ENCODE measurements around the gene ANKUB1. TPM values are rescaled to one million over a fixed set of nuclear protein-coding genes. Genes with fewer than 3 reads are reported as not detected.

Gene ANKUB1
- total and polyA plus RNA-seq, 7 donors = not detected

DNA sequence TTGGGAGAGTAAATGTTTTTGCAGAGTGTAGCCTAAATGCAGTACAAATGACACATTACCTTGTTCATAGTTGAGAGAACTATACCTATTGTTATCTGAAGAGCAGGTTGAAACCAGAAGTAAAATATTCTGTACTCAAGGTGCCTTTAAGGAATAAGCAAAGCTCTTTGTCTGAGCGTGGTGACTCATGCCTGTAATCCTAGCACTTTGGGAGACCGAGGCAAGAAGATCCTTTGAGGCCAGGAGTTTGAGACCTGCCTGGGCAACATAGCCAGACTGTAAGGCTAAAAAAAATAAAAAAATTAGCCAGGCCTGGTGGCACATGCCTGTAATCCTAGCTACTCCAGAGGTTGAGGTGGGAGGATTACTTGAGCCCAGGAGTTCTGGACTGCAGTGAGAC, 18.5 kb upstream of the ANKUB1 start:
- H3K36me3 ChIP-seq = no peaks in the 10 kb centered on the region
- no peaks in the 10 kb centered on the region for H3K9me3 ChIP-seq
- peaks cover 0 to 37% (median 27%) of the 10 kb centered on the region in 4 donors for H3K4me1 ChIP-seq
- no peak overlapping the region for H3K27ac ChIP-seq
- intact Hi-C loops (cut with DNase I) = loop anchor here (5.0 kb wide), 4 partner anchors 59 to 859 kb away; partner anchors contain the start of genes COMMD2 and WWTR1
- 85 to 87% methylated on average over 2 of the region's 2 CpGs for WGBS, 2 donors
- DNase-seq = no peak
- H3K27me3 ChIP-seq = no peaks in the 10 kb centered on the region
- no peak overlapping the region for H3K4me3 ChIP-seq
- TF ChIP-seq POLR2A (IDR thresholded peaks at IDR 0.05) (no peak), POLR2AphosphoS5 (IDR thresholded peaks at IDR 0.05) (no peak), EP300 (IDR thresholded peaks at IDR 0.05) (no peak)
- TF ChIP-seq, protein P1, sequence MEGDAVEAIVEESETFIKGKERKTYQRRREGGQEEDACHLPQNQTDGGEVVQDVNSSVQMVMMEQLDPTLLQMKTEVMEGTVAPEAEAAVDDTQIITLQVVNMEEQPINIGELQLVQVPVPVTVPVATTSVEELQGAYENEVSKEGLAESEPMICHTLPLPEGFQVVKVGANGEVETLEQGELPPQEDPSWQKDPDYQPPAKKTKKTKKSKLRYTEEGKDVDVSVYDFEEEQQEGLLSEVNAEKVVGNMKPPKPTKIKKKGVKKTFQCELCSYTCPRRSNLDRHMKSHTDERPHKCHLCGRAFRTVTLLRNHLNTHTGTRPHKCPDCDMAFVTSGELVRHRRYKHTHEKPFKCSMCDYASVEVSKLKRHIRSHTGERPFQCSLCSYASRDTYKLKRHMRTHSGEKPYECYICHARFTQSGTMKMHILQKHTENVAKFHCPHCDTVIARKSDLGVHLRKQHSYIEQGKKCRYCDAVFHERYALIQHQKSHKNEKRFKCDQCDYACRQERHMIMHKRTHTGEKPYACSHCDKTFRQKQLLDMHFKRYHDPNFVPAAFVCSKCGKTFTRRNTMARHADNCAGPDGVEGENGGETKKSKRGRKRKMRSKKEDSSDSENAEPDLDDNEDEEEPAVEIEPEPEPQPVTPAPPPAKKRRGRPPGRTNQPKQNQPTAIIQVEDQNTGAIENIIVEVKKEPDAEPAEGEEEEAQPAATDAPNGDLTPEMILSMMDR (IDR thresholded peaks at IDR 0.05) = no peak

DNA sequence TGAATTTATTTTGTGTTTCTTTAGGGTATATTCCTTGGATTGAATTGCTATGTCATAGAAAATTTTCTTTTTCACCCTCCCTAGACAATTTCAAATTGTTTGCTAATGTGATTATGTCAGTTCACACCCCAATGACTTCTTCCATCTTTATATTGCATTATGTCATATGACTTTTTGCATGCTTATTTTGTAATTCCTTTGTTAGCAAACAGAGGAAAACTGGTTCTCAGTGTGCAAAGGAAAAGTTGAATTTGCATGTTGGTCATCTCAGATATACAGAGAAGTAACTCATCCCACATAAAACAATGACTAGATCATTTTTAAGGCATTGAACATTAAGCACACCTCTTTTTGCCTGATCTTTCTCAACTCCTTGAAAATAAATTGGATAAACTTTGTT, 17.3 kb upstream of the ANKUB1 start:
- H3K27ac ChIP-seq = no peak overlapping the region
- H3K4me3 ChIP-seq = no peak overlapping the region
- H3K9me3 ChIP-seq = no peaks in the 10 kb centered on the region
- TF ChIP-seq EP300 (IDR thresholded peaks at IDR 0.05) = no peak
- no peak for TF ChIP-seq POLR2AphosphoS5 (IDR thresholded peaks at IDR 0.05)
- TF ChIP-seq POLR2A (IDR thresholded peaks at IDR 0.05) = no peak
- TF ChIP-seq, protein P1 (IDR thresholded peaks at IDR 0.05) = no peak
- peaks cover 0 to 26% (median 16%) of the 10 kb centered on the region in 4 donors for H3K4me1 ChIP-seq
- no peak for DNase-seq
- no peaks in the 10 kb centered on the region for H3K36me3 ChIP-seq
- H3K27me3 ChIP-seq = no peaks in the 10 kb centered on the region
- intact Hi-C loops (cut with DNase I) = loop anchor here (5.0 kb wide), 5 partner anchors 37 to 857 kb away; partner anchors contain the start of genes COMMD2 and WWTR1

DNA sequence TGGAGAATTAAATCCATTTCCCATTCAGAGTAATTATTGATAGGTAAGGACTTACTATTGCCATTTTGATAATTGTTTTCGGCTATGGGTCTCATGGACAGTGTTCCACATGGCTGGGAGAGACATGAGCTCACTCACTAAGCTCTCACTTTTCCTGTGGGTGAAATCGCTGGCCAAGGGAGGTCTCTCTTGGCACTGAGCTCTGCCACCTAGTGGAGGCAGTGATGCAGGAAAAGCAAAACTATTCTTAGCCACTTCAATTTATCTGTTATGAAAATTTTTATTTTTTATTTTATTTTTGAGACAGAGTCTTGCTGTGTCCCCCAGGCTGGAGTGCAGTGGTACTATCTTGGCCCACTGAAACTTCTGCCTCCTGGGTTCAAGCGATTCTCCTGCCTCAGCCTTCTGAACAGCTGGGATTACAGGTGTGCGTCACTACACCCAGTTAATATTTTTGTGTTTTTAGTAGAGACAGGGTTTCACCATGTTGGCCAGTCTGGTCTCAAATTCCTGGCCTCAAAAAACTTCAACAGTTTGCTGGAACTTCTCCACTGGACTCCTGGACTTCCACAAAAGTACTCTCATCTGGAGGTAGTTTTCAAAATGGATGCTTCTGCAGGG, 16.0 kb upstream of the ANKUB1 start:
- Histone ChIP-seq H3K27ac (no peak overlapping the region), H3K4me3 (no peak overlapping the region), H3K4me1 (peaks cover 0 to 17% (median 8%) of the 10 kb centered on the region in 4 donors), H3K27me3 (no peaks in the 10 kb centered on the region), H3K36me3 (no peaks in the 10 kb centered on the region), H3K9me3 (no peaks in the 10 kb centered on the region)
- 28 to 33% methylated on average over 4 of the region's 4 CpGs for WGBS, 2 donors
- TF ChIP-seq POLR2A (IDR thresholded peaks at IDR 0.05) (no peak), EP300 (IDR thresholded peaks at IDR 0.05) (no peak)
- TF ChIP-seq, protein P1 (IDR thresholded peaks at IDR 0.05) = peak in 3 of 4 experiments; percentile 54 to 82 (median 62)
- intact Hi-C loops (cut with DNase I) = loop anchor here (5.0 kb wide), 1 partner anchor 36 kb away; no protein-coding TSS in a partner anchor
- DNase-seq = peak; percentile 83

DNA sequence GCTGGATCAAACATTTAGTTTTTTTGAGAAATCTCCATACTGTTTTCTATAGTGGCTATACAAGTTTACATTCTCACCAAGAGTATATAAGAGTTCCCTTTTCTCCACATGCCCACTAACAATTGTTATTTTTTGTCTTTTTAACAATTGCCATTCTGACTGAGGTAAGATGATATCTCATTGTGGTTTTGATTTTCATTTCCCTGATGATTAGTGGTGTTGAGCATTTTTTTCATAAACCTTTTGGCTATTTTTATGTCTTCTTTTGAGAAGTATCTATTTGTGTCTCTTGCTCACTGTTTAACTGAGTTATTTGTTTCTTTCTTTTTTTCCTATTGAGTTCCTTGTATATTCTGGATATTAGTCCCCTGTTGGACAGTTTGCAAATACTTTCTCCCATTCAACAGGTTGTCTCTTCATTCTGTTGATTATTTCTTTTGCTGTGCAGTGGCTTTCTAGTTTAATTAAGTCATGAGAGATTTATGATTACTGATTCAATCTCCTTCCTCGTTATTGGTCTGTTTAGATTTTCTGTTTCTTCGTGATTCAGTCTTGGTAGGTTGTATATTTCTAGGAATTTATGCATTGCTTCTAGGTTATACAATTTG, 13.9 kb upstream of the ANKUB1 start:
- no peaks in the 10 kb centered on the region for H3K36me3 ChIP-seq
- DNase-seq = no peak
- intact Hi-C loops (cut with DNase I) = loop anchor here (5.0 kb wide), 1 partner anchor 34 kb away; no protein-coding TSS in a partner anchor
- H3K9me3 ChIP-seq = no peaks in the 10 kb centered on the region
- no peaks in the 10 kb centered on the region for H3K27me3 ChIP-seq
- WGBS, 2 donors = 52 to 54% methylated on average over 2 of the region's 2 CpGs
- H3K4me1 ChIP-seq = peaks cover 0 to 6% (median 2%) of the 10 kb centered on the region in 4 donors
- TF ChIP-seq EP300 (IDR thresholded peaks at IDR 0.05) = no peak
- no peak for TF ChIP-seq POLR2A (IDR thresholded peaks at IDR 0.05)
- TF ChIP-seq, protein P1 (IDR thresholded peaks at IDR 0.05) = no peak
- TF ChIP-seq POLR2AphosphoS5 (IDR thresholded peaks at IDR 0.05) = no peak
- no peak overlapping the region for H3K27ac ChIP-seq
- no peak overlapping the region for H3K4me3 ChIP-seq
